ENCODE results near the gene ZFAND3. TPM values are rescaled to one million over a fixed set of nuclear protein-coding genes. Genes with fewer than 3 reads are reported as not detected.

Gene ZFAND3
- polyA plus RNA-seq, 1 donor from 2014 or later: 19.7 TPM

DNA sequence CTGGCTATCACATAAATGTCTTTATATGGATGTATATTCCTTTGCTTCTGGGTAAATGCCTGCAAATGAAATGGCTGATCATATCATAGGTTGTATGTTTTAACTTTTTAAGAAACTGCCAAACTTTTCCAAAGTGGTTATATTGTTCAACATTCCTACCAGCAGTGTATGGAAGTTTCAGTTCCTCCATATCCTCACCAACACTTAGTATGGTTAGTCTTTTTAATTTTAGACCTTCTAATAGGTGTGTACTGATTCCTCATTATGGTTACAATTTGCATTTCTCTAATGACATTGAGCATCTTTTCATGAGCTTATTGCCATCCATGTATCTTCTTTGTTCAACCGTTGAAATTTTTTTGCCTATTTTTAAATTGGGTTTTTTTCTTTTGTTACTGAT is 155.4 kb downstream of the ZFAND3 start:
- H2AFZ ChIP-seq (ENCODE audit: low read depth, low read length): no peak overlapping the region
- peaks cover 4% of the 10 kb centered on the region for H3K9me3 ChIP-seq (ENCODE audit: low read length)
- no peaks in the 10 kb centered on the region for H3K27me3 ChIP-seq (ENCODE audit: insufficient read depth, low read depth, low read length)
- TF ChIP-seq, protein P1, sequence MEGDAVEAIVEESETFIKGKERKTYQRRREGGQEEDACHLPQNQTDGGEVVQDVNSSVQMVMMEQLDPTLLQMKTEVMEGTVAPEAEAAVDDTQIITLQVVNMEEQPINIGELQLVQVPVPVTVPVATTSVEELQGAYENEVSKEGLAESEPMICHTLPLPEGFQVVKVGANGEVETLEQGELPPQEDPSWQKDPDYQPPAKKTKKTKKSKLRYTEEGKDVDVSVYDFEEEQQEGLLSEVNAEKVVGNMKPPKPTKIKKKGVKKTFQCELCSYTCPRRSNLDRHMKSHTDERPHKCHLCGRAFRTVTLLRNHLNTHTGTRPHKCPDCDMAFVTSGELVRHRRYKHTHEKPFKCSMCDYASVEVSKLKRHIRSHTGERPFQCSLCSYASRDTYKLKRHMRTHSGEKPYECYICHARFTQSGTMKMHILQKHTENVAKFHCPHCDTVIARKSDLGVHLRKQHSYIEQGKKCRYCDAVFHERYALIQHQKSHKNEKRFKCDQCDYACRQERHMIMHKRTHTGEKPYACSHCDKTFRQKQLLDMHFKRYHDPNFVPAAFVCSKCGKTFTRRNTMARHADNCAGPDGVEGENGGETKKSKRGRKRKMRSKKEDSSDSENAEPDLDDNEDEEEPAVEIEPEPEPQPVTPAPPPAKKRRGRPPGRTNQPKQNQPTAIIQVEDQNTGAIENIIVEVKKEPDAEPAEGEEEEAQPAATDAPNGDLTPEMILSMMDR (IDR thresholded peaks at IDR 0.05; ENCODE audit: poor library complexity, severe bottlenecking): no peak
- TF ChIP-seq EZH2 (IDR thresholded peaks at IDR 0.05; ENCODE audit: borderline replicate concordance, insufficient read depth, low read length, poor library complexity, severe bottlenecking): no peak
- no peak for TF ChIP-seq MXI1 (conservative IDR thresholded peaks at IDR 0.05; ENCODE audit: poor library complexity, severe bottlenecking)
- TF ChIP-seq, protein P2, sequence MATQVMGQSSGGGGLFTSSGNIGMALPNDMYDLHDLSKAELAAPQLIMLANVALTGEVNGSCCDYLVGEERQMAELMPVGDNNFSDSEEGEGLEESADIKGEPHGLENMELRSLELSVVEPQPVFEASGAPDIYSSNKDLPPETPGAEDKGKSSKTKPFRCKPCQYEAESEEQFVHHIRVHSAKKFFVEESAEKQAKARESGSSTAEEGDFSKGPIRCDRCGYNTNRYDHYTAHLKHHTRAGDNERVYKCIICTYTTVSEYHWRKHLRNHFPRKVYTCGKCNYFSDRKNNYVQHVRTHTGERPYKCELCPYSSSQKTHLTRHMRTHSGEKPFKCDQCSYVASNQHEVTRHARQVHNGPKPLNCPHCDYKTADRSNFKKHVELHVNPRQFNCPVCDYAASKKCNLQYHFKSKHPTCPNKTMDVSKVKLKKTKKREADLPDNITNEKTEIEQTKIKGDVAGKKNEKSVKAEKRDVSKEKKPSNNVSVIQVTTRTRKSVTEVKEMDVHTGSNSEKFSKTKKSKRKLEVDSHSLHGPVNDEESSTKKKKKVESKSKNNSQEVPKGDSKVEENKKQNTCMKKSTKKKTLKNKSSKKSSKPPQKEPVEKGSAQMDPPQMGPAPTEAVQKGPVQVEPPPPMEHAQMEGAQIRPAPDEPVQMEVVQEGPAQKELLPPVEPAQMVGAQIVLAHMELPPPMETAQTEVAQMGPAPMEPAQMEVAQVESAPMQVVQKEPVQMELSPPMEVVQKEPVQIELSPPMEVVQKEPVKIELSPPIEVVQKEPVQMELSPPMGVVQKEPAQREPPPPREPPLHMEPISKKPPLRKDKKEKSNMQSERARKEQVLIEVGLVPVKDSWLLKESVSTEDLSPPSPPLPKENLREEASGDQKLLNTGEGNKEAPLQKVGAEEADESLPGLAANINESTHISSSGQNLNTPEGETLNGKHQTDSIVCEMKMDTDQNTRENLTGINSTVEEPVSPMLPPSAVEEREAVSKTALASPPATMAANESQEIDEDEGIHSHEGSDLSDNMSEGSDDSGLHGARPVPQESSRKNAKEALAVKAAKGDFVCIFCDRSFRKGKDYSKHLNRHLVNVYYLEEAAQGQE (IDR thresholded peaks at IDR 0.05; ENCODE audit: borderline replicate concordance): no peak
- no peak for TF ChIP-seq POLR2AphosphoS5 (IDR thresholded peaks at IDR 0.05)
- no peak for TF ChIP-seq RAD21 (conservative IDR thresholded peaks at IDR 0.05)
- TF ChIP-seq EP300 (conservative IDR thresholded peaks at IDR 0.05; ENCODE audit: poor library complexity, severe bottlenecking): no peak
- TF ChIP-seq SMC3 (conservative IDR thresholded peaks at IDR 0.05; ENCODE audit: poor library complexity): no peak
- TF ChIP-seq TAF1 (IDR thresholded peaks at IDR 0.05; ENCODE audit: low read depth): no peak
- no peaks in the 10 kb centered on the region for H3K9me2 ChIP-seq (ENCODE audit: insufficient read depth, low read length)
- peaks cover 7% of the 10 kb centered on the region for H3F3A ChIP-seq (ENCODE audit: insufficient read depth, low read length, poor library complexity, severe bottlenecking)
- no peak overlapping the region for H3K4me2 ChIP-seq (ENCODE audit: low read length)
- H3K36me3 ChIP-seq (ENCODE audit: insufficient read depth, low read length): no peaks in the 10 kb centered on the region
- peaks cover 54% of the 10 kb centered on the region for H3K79me2 ChIP-seq (replicated peaks; ENCODE audit: insufficient read depth, low read length)
- H3K4me3 ChIP-seq (ENCODE audit: low read length): no peak overlapping the region
- H3K9ac ChIP-seq (ENCODE audit: low read length): no peak overlapping the region
- H4K20me1 ChIP-seq (ENCODE audit: insufficient read depth): no peaks in the 10 kb centered on the region
- H3K27ac ChIP-seq (ENCODE audit: low read length): no peak overlapping the region

DNA sequence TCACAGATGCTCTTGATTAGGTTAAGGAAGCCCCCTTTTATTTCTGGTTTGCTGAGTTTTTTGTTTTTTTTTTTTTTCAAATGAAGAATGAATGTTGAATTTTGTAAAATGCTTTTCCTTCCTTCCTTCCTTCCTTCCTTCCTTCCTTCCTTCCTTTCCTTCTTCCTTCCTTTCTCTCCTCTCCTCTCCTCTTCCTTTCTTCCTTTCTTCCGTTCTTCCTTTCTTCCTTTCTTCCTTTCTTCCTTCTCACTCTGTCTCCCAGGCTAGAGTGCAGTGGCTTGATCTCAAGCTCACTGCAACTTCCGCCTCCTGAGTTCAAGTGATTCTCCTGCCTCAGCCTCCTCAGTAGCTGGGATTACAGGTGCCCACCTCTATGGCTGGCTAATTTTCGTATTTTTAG is 158.2 kb downstream of the ZFAND3 start:
- peaks cover 62% of the 10 kb centered on the region for H3K79me2 ChIP-seq (replicated peaks; ENCODE audit: insufficient read depth, low read length)
- H3K9ac ChIP-seq (ENCODE audit: low read length): no peak overlapping the region
- no peaks in the 10 kb centered on the region for H4K20me1 ChIP-seq (ENCODE audit: insufficient read depth)
- H3K36me3 ChIP-seq (ENCODE audit: insufficient read depth, low read length): no peaks in the 10 kb centered on the region
- no peak overlapping the region for H3K27ac ChIP-seq (ENCODE audit: low read length)
- H3K9me3 ChIP-seq (ENCODE audit: low read length): peaks cover 4% of the 10 kb centered on the region
- H3K27me3 ChIP-seq (ENCODE audit: insufficient read depth, low read depth, low read length): no peaks in the 10 kb centered on the region
- H3K9me2 ChIP-seq (ENCODE audit: insufficient read depth, low read length): no peaks in the 10 kb centered on the region
- H2AFZ ChIP-seq (ENCODE audit: low read depth, low read length): no peak overlapping the region
- H3F3A ChIP-seq (ENCODE audit: insufficient read depth, low read length, poor library complexity, severe bottlenecking): peaks cover 7% of the 10 kb centered on the region
- no peak overlapping the region for H3K4me2 ChIP-seq (ENCODE audit: low read length)
- no peak for TF ChIP-seq TAF1 (IDR thresholded peaks at IDR 0.05; ENCODE audit: low read depth)
- no peak for TF ChIP-seq EP300 (conservative IDR thresholded peaks at IDR 0.05; ENCODE audit: poor library complexity, severe bottlenecking)
- TF ChIP-seq POLR2AphosphoS5 (IDR thresholded peaks at IDR 0.05): no peak
- TF ChIP-seq SMC3 (conservative IDR thresholded peaks at IDR 0.05; ENCODE audit: poor library complexity): no peak
- TF ChIP-seq, protein P1 (IDR thresholded peaks at IDR 0.05; ENCODE audit: poor library complexity, severe bottlenecking): no peak
- no peak overlapping the region for H3K4me3 ChIP-seq (ENCODE audit: low read length)

Measured in neural cell (in vitro differentiated cells).